ENCODE results near the gene DHCR7. TPM values are rescaled to one million over a fixed set of nuclear protein-coding genes. Genes with fewer than 3 reads are reported as not detected.

DHCR7 gene, protein sequence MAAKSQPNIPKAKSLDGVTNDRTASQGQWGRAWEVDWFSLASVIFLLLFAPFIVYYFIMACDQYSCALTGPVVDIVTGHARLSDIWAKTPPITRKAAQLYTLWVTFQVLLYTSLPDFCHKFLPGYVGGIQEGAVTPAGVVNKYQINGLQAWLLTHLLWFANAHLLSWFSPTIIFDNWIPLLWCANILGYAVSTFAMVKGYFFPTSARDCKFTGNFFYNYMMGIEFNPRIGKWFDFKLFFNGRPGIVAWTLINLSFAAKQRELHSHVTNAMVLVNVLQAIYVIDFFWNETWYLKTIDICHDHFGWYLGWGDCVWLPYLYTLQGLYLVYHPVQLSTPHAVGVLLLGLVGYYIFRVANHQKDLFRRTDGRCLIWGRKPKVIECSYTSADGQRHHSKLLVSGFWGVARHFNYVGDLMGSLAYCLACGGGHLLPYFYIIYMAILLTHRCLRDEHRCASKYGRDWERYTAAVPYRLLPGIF
- 10 to 100 TPM in 3 of 4 donors, 1 to 10 TPM in 1; 7.1 to 24.1 (median 17.8) TPM for total RNA-seq

DNA sequence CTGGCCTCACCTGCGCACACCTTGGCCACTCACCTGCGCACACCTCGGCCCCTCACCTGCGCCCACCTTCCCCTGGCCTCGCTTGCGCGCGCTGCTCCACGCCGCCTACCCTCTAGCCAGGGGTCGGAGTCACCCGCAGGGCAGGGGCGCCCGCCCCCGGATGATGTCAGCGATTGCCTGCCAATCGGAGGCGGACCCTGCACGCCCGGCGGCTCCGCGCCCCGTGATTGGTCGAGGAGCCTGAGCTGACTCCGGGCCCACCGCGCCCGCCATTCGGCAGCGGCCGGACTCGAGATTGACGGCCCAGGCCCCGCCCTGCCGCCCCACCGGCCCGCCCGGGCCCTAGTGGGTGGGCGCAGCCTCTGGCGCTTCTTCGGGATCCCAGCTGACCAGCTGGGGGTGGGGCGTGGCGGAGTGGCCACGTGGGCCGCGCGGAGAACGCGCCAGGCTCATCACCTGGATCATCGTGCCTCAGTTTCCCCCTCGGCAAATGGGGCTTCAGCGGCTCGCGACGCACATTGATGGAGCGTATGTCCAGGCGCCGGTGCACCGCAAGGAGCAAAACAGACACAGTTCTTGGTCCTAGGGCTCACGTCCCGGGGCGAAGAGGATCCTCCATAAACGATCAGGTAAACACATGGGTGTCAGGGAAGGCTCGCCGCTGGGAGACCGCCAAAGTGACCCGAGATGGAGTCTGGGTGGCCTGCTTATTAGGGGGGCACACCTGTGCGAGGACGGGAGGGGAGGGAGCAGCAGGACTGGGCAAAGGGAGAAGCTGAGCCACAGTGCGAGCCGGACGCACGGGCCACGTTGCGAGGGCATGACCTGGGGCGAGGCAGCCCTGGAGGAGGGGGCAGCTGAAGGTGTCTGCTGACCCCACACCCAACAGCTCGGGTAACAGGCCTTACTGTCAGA, at the start of gene DHCR7:
DHCR7 (minus strand) TSS at position 137 of the 915 bp plus-strand sequence. CDS start 3,441 bp downstream, outside the sequence.
- H3K36me3 ChIP-seq = no peaks in the 10 kb centered on the region
- H3K4me1 ChIP-seq = no peaks in the 10 kb centered on the region
- no peaks in the 10 kb centered on the region for H3K9me3 ChIP-seq
- H3K27ac ChIP-seq = peak within 1 kb of the TSS; percentile 23 to 85
- H3K4me3 ChIP-seq = peak within 1 kb of the TSS; percentile 44 to 87
- intact Hi-C loops (cut with DNase I; ENCODE audit: low total_unique reads) = no loop called here
- DNase-seq = peak; percentile 91 to 94
- peak in 1 of 2 donors; percentile 69 for TF ChIP-seq POLR2A (IDR thresholded peaks at IDR 0.05)
- TF ChIP-seq, protein P1, sequence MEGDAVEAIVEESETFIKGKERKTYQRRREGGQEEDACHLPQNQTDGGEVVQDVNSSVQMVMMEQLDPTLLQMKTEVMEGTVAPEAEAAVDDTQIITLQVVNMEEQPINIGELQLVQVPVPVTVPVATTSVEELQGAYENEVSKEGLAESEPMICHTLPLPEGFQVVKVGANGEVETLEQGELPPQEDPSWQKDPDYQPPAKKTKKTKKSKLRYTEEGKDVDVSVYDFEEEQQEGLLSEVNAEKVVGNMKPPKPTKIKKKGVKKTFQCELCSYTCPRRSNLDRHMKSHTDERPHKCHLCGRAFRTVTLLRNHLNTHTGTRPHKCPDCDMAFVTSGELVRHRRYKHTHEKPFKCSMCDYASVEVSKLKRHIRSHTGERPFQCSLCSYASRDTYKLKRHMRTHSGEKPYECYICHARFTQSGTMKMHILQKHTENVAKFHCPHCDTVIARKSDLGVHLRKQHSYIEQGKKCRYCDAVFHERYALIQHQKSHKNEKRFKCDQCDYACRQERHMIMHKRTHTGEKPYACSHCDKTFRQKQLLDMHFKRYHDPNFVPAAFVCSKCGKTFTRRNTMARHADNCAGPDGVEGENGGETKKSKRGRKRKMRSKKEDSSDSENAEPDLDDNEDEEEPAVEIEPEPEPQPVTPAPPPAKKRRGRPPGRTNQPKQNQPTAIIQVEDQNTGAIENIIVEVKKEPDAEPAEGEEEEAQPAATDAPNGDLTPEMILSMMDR (IDR thresholded peaks at IDR 0.05) = peak in 2 of 4 experiments; percentile 18 to 24
- H3K27me3 ChIP-seq = no peaks in the 10 kb centered on the region

DNA sequence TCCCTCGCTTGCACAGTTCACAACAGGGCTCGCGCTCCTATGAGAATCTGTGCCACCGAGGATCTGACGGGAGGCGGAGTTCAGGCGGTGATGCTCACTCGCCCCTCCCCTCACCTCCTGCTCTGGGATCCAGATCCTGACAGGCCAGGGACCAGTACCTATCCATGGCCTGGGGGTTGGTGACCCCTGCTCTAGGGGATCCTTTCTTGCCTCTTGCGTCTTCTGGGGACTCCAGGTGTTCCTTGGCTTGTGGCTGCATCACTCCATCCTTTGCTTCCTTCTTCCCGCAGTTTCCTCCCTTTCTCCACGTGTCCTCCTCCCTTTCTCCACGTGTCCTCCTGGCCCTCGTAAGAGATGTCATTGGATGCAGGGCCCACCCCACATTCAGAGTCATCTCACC, 48.2 kb upstream of the DHCR7 start:
- TF ChIP-seq POLR2A (IDR thresholded peaks at IDR 0.05) = no peak
- TF ChIP-seq, protein P1 (IDR thresholded peaks at IDR 0.05) = no peak
- Histone ChIP-seq H3K27ac (no peak overlapping the region), H3K4me3 (no peak overlapping the region), H3K27me3 (no peaks in the 10 kb centered on the region), H3K9me3 (no peaks in the 10 kb centered on the region), H3K4me1 (no peaks in the 10 kb centered on the region), H3K36me3 (no peaks in the 10 kb centered on the region)
- DNase-seq = no peak
- intact Hi-C loops (cut with DNase I; ENCODE audit: low total_unique reads) = no loop called here

DNA sequence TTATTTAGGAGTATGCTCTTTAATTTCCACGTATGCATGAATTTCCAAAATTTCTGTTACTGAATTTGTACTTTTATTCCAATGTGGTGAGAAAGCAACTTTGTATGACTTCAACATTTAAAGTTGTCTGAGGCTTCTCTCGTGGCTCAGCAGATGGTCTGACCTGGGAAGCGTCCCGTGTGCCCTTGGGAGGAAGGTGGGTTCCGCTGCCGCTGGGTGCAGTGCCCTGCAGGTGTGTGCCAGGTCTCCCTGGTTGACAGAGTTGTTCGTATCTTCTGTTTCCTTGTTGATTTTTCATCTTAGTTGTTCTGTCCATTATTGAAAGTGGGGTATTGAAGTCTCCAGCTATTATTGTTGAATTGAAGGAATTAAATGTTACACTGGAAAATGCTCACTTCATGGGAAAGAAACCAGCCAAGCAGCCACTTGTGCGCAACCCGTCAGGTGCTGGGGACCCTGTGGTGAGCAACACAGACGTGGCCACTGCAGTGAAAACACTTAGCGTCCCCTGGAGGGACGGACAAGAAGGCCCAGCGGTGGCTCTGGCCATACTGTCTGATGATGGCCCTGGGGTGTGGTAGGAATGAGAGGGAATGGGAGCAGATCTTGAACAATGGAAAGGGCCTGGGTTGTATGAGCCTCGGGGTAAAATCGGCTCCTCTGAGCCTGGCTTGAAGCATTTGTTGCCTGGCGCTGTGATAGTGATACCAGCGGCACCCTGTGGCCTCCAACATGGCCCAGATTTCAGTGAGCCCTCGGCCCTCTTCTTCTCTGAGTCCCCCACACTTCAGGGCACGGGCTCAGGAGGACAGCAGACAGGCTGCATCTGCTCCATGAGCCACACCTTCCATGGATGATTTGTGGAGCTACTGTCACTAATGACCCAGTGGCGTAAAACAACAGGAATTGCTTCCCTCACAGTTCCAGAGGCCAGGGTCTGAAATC, 47.4 kb upstream of the DHCR7 start:
- H3K4me3 ChIP-seq = no peak overlapping the region
- H3K36me3 ChIP-seq = no peaks in the 10 kb centered on the region
- no peak overlapping the region for H3K27ac ChIP-seq
- no peaks in the 10 kb centered on the region for H3K4me1 ChIP-seq
- H3K9me3 ChIP-seq = no peaks in the 10 kb centered on the region
- TF ChIP-seq, protein P1 (IDR thresholded peaks at IDR 0.05) = no peak
- no peak for TF ChIP-seq POLR2A (IDR thresholded peaks at IDR 0.05)
- intact Hi-C loops (cut with DNase I; ENCODE audit: low total_unique reads) = no loop called here
- H3K27me3 ChIP-seq = no peaks in the 10 kb centered on the region
- DNase-seq = no peak

DNA sequence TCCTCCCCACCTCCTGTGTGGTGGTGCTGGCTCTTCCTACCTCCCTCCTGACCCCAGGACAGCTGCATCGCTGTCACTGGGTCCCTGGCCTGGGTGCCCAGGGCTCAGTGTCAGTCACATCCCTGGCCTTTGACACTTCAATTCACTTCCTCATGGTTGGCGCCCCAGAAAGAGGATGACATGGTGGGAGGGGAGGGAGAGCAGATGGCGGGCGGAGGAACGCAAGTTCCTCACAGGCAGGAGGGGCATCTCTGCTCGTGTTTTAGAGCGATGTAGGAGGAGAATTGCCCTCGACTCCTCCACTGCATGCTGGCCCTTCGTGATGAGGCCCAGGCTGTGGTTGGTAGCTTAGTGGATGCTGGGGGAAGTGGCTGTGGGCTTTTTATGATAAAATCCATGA, 43.7 kb upstream of the DHCR7 start:
- Histone ChIP-seq H3K9me3 (no peaks in the 10 kb centered on the region), H3K4me1 (no peaks in the 10 kb centered on the region), H3K27me3 (no peaks in the 10 kb centered on the region), H3K4me3 (no peak overlapping the region), H3K27ac (no peak overlapping the region), H3K36me3 (no peaks in the 10 kb centered on the region)
- intact Hi-C loops (cut with DNase I; ENCODE audit: low total_unique reads) = no loop called here
- TF ChIP-seq, protein P1 (IDR thresholded peaks at IDR 0.05) = no peak
- TF ChIP-seq POLR2A (IDR thresholded peaks at IDR 0.05) = no peak
- DNase-seq = peak in 1 of 2 donors; percentile 4

Measured in uterus (tissue), 4 donors.